NCI-H1092 treated with DMSO at 0.1 percent for 48 hours (cell line): ENCODE results near the gene ABCB11.
"Not testable (repeated sequence)": the region's sequence is repeated elsewhere in the genome, so short reads cannot be mapped to it uniquely, and the experiment has no call there.

ENCODE experiments used
- DNase-seq: peaks from one replicate; lab custom pipeline; 2025; lab: John Stamatoyannopoulos, UW

Gene ABCB11

DNA sequence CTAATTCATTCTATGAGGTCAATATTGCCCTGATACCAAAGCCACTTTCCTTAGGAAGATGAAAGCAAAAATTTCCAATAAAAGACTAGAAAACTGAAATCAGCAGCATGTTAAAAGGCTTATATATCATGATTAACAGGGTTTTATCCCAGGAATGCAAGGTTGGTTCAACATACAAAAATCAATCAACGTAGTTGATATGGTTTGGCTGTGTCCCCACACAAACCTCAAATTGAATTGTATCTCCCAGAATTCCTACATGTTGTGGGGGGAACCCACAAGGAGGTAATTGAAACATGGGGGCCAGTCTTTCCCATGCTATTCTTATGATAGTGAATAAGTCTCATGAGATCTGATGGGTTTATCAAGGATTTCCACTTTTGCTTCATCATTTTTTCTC, 11.7 kb upstream of the ABCB11 start:
- DNase-seq, result no peak

DNA sequence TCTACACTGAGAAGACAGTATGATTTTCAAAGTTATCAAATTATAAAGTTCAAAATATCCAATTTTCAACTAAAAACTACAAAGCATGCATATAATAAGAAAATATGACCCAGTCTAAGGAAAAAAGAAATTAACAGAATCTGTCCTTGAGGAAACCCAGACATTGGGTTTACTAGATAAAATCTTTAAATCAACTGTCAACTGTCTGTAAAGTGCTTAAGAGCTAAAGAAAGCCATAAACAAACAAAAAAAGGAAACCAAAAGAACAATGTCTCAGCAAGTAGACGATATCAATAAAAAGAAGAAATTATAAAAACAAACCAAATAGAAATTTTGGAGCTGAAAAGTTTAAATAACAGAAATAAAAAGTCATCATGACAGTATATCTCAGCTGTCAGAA, 10.5 kb upstream of the ABCB11 start:
- DNase-seq, result no peak

DNA sequence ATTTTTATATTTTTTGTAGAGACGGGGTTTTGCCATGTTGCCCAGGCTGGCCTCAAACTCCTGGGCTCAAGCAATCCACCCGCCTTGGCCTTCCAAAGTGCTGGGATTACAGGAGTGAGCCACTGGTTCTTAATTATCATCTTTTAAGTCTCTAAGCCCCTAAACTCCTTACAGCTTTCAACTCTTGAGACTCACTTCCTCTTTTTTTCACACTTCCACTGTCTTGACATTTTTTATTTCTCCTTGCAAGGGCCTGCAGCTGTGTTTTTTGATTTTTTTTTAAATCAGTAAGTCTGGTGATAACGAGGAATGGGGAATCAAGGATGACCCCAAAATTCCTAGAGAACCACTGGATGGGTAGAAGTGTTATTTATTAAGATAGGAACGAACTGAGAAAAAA, 8.6 kb upstream of the ABCB11 start:
- no peak for DNase-seq

DNA sequence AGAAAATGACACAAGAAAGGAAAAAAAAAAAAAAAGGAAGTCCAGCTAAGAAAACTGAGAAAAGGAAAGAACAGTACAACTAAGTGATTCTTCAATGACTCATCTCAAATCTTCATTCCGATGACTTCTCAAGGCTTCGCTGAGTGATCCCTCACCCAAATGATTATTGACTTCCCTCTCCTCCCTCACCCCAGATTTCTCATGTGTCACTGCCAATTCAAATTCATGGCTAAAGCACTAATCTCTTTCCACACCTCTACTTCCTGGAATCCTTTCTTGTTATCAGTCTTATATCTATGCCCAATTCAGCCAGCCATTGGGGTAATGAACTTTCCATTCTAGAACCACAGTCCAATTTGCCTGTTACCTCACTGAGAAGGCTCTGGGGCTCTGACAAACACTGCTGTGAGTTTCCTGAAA, 7.2 kb upstream of the ABCB11 start:
- DNase-seq, result no peak

DNA sequence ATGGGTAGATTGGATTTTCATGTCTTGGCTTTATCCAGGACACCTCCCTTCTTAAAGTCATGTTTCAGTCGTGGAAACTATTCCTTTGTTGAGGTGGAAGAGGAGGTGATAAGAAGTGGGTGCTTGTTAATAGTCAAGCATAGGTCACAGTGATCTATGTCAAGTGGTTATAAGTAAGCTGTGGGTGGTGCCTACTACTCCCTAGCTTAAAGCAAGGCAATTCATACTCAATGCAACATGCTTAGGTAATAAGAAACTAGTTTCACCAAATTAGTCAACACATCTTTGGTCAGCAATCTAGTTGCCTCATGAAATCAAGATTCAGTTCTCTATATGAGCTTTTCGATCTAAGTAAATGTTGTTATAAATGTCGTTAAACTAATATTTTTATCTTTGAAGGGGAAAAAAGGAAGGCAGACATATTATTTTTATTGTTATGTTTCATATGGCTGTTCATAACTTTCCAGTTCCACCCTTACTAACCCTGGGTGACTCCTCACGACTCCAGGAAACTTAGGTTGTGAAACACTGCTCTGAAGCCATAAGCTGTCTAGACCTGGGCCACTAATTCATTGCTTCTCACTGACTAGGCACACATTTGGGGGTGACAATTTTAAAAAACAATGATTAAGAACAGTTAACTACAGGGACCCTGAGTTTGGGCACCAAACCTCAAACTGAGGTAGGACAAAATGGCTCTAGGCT, 5.8 kb upstream of the ABCB11 start:
- DNase-seq, result no peak

DNA sequence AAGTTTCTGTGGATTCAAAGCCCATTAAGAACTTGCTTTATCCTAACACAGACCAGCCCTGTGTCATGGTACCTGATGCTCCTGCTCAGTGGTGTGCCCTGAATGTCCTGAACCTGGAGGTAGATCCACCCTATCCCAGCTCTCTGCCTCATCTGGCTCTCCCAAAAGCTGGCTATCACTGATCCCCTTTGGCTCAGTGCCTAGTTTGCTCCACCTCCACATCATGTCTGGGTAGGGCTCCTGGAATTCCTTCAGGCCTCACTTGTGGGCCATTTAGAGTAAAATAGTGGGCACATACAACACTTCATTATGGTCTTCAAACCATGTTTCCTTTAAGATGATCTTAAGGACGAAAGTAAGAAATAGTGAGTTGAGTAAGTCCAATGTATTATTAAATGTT, 4.8 kb upstream of the ABCB11 start:
- no peak for DNase-seq

DNA sequence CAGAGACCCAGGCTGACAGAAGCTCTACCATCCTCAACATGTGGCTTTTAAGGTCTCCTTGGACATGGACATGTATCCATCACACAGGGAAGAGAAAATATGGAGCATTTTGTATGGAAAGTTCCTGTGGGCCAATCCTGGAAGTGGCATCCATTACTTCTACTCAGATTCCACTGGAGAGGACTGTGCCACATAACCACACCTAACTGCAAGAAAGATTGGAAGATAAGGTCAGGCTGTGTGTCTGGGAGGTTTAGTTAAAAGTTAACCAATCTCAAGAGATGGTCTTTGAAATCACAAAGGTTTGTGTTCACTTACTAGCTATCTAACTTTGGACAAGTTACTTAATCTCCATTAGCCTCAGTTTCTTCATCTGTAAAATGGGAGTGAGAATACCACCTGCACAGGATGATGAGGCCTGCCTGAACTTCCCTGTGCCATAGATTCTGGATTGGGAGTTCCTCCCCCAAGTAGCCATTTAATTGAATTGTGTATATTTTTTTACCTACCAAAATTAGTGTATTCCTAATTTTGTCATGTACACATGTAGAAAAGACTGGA, 3.9 kb upstream of the ABCB11 start:
- no peak for DNase-seq

DNA sequence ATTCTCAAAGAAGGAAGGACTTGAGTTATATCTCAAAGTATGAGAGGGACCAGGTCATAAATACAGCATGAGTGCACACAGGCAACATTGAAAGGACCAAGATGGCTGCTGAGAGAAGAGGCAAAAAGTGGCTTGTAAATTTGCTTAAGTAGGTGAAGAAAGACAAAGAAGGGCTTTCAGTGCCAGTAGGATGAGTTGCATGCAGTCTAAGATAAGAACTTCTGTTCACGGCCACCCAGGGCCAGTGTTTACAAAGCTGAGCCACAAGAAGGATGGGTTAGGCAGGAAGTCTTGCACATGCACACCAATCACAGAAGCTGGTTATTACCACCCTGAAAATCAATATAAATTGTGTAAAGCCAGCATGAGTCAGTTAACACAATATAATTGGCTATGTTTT, 3.1 kb upstream of the ABCB11 start:
- DNase-seq, result no peak

DNA sequence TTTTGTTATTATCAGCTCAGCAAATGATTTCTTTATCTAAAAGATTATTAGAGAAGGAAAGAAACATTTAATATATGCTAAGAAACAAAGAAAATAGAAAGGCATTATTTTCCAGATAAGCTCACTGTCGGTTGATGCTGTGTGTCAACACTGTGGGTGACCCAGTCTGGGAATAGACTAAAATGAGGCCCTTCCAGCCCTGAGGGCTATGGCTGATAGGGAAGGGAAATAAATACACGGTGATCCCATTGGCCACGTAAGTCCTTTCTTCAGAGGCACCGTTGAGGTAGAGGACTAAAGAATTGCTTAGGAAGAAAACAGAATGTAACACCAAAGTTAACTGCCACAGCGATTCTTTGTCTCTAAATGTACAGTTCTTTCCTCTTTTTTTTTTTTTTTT, 1.8 kb downstream of the ABCB11 start:
- no peak for DNase-seq

DNA sequence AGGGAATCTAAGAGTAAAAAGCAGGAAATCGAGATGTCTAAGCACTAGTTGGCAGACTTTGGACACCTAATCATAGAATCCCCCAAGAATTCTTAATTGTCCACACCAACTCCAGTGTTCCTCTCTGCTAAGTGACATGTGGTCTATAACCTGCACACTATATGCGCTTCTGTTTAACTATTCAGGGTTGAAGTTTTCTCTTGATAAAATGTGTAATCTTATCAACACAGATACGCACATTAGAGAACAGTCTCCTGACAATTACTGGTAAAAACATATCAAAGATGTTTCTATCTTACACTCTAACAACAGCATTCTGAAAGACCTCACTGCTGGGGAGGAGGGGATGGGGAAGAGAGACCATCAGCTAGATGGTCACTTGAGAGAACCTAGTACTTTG, 3.9 kb downstream of the ABCB11 start:
- DNase-seq, result no peak

DNA sequence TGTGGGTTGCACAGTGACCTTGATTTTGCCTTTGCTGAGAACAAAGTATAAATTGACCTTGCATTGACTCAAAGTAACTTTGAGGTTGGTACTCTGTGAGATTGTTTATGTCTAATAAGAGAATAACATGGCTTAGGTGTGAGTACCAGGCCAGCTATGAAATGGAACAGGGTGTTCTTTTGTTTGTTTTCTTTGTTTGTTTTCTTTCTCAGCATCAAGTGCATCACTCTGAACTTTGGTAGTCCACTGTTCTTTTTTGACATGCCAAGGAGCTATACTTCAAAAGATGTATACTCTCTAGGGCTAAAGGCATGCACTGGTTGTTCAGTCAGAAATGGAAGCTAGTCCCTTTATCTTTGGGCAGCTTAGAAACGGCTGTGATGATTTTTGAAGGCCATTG, 5.1 kb downstream of the ABCB11 start:
- no peak for DNase-seq

DNA sequence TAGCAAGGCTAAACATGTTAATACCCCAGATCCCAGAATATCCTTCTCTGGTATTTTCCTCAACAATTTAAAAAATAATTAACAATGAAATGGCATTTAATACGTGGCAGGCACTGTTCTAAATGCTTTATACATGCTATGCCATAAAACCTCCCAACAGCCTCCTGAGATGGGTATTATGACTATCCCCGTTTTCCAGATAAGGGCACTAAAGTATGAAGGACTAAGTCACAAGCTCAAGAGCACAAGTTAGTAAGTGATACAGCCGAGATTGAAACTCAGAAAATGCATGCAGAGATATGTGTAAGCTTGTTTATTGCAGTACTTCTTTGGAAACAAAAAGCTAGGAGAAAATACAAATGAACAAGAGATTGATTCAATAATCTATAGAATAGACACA, 8.0 kb downstream of the ABCB11 start:
- no peak for DNase-seq

DNA sequence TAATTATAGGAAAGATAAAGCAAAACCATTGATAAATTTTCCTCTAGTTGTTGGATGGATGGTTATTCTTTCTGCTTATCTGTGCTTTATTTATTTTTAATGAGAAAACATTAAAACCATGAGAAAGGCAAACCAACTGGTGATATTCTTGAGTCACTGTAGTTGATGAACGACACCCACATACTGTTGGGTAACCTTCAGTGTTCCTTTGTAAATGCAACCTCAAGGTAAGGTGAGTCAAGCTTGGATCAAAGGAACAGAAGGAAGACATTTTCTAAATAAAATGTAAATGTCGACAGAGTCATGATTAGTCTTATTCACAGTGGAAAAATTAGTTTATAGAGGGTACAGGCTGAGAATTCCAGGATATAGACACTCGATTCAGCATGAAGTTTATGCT, 12.7 kb downstream of the ABCB11 start:
- no peak for DNase-seq

DNA sequence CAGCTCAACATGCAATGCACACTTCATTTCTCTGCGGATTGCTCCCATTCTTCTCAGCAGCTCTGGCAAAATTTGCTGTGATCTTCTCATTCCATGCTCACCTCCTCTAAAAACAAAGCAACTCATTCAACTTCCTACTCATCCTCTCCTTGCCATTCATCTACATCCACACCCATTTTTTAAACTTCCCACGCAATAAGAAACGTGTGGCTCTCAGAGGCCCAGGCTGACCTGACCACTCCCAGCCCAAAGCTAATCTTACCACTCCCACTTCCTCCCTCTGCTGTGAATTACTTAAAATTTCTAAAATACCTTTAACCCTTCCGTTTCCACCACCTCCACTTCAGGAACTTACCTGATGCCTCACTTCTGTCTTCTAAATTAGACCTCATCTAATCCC, 15.2 kb downstream of the ABCB11 start:
- no peak for DNase-seq

DNA sequence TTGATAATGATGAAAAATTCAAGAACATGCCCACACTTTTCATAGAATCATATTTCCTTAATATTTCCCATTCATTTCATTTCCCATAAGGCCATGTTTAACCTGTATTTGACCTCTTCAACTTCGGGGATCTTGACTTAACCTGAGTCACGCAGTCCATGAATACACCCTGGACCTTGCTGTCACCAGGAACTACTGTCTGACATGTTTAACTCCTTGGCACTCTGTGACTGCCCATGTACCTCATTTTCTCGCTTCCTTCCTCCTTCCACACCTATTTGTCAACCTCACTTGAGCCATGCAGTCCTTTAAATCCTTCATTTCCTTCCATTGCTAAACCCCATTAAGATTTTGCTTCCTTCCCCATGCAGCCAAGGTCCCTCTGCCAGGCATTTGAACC, 16.3 kb downstream of the ABCB11 start:
- no peak for DNase-seq

DNA sequence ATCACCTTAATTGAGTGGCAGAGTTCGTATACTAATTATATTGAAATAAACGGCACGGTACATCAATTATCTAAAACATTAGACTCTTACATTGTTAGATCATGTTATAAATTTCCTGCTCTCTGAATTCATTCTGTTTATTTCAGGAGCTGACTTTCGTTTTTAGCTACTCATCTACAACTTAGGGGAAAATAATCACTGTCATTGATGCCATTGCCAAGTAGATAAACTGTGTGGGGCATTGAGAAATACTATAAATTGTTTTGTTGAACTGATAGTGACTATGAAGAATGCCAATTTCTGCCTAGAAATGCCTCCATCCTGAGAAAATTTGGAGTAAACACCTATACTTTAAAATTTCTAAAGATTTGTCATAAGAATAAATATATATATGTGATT, 17.5 kb downstream of the ABCB11 start:
- DNase-seq, result no peak

DNA sequence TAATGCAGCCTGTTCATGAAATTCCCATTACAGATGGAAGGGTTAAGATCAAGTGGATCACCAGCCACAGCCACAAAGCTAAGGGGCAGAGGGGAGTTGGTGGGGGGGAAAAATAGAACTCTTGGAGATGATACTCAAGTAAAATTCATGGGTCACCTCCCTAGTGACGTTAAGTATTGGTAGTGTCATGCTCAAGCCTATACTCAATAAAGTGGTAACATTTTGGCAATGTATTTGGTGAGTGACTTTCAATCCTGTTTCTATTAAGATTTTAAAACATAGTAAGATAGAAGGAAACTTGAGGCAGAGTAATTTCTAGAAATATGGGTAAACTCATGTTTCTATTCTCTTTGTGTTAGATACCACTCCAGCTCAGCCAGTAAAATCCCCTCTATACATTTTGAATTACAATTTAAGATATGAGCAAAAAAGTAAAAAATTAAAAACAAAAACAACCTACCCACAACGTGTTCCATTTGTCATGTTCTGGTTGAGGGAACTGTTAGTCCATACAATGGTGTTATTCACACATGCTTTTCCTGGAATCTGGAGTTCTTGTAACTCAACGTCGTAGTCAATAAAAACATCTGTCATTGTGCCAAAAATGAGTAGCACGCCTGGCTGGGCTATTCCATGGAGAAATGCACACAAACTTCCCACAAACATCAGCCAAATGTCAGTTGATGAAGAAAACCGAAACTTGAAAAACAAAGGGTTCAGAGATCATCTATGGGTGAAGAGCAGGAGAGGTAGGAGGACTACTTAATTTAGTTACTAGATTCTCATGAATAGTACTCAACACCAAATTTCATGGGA, 18.1 kb downstream of the ABCB11 start:
- no peak for DNase-seq

DNA sequence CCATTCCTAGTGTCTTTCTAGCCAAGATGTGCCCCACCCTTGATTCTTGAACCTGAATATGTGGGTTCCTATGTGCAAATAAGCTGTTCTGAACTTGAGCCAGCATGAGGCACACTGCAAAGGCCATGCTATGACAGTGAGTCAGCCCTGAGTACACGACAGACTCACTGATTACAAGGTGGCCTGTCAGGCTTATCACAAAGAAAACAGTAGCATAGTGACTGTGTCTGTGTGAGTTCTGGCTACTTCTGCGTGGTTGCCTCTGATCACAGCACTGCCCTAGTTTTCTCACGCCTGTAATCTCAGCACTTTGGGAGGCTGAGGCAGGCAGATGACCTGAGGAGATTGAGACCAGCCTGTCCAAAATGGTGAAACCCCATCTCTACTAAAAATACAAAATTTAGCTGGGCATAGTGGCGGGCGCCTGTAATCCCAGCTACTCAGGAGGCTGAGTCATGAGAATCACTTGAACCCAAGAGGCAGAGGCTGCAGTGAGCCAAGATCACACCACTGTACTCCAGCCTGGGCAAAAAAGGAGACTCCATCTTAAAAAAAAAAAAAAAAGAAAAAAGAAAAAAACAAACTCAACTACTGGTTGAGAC, 18.8 kb downstream of the ABCB11 start:
- not testable (repeated sequence) for DNase-seq

DNA sequence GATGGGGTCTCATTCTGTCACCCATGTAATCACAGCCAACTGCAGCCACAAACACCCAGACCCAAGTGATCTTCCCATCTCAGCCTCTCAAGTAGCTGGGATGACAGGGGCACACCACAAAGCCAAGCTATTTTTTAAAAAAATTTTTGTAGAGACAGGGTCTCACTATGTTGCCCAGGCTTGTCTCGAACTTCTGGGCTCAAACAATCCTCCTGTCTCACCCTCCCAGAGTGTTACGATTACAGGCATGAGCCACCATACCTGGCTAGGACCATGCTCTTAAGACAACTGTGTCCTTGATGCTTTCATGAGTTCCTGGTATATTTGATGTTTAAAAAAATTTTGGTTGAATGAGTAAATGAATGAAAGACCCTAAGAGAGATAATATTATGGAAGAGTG, 19.4 kb downstream of the ABCB11 start:
- DNase-seq, result no peak

DNA sequence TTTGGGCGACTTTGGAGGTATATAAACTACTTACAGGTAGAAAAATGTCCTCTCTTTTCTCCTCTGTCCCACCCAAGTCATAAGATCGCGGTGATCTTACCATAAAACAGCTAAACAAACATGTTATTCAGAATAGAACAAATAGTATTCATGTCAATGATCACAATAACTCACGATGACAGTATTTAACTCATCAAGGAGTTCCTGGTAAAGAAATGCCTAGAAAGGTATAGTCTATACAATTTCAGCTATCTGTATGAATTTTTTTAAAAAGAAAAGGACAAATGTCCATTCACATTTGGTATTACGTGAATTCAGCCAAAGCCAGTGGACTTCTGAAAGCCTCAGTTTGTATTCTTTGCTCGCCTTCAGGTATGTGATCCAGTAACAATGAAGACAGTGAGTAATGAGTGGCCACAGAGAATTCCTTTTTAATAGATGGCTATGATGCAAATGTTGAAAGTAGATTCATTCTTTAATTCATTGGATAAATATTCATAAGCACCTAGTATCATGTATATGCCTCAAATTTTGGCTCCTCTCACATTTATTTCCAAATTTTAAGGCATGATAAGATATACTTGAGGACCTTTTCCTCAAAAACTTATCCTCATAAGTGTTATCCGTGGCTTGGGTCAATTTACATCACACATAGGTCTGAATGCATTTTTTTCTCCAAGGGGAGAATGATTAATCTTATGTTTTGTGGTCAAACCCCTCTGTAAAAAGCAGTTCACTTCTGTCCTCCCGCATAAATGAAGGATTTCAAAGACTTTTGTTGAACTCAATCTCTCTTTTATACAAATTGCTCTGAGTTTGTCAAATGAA, 20.3 kb downstream of the ABCB11 start:
- no peak for DNase-seq

DNA sequence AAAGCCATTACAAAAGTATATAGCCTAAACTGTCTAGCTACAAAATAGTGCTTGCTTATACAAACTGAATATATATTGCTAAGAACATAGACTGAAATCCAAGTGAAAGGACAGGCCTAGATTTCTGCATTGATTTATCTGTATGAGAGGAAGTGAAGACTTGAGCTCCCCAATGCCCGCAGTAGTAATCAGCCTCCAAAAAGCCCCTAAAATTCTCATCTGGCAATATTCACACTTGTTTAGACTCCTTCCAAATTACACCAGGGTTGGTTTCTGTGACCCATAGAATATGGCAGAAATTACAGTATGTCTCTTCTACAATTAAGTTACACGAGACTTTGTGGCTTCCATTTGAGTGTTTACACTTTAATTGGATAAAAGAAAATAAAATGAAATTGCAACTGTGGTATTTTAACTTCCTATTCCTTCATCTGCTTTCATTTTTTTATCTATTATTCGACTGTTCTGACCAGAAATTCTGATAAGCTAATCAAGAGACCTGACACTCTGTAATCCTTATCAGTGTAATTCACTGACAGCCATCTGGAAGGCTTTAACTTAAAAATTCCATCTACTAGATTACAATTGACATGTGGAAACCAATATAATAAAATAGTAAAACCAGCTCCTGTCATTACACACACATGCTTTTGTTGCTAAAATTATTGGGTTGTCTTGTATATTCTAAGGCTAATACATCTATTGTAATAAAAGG, 21.1 kb downstream of the ABCB11 start:
- DNase-seq, result no peak
